SU-DHL-6 (cell line): ENCODE data around the gene VWDE.

ENCODE experiments used
- H2AFZ ChIP-seq: fragments of 200-600 bp; sonication (generic); 2 replicates; pipeline ENCODE4 v1.6.1; 2014; ENCODE audit warnings: low read depth, mild to moderate bottlenecking, moderate library complexity, mixed read lengths, antibody characterized with exemption, low read length; ENCODE audit not compliant: severe bottlenecking
- H3F3A ChIP-seq: fragments of 200-600 bp; shearing (Covaris generic); 2 replicates; pipeline ENCODE4 v1.6.0; 2016; ENCODE audit warnings: antibody characterized with exemption, mild to moderate bottlenecking; ENCODE audit not compliant: insufficient read depth
- H3K27ac ChIP-seq: fragments of 200-600 bp; sonication (generic); 2 replicates; pipeline ENCODE4 v1.5.1; 2016; ENCODE audit warnings: low read depth, mild to moderate bottlenecking, low read length, moderate library complexity, mixed read lengths
- H3K27me3 ChIP-seq: fragments of 200-600 bp; sonication (generic), shearing (Covaris generic); 2 replicates; pipeline ENCODE4 v1.6.0; 2014; ENCODE audit warnings: mild to moderate bottlenecking, low read length
- H3K36me3 ChIP-seq: fragments of 200-600 bp; sonication (generic); 2 replicates; pipeline ENCODE4 v1.6.1; 2014; ENCODE audit warnings: mild to moderate bottlenecking, low read length, mixed read lengths
- H3K4me2 ChIP-seq: fragments of 300-600, 200-600 bp; shearing (Covaris generic), sonication (generic); 2 replicates; pipeline ENCODE4 v1.6.0; 2014; ENCODE audit warnings: low read length, low read depth, mild to moderate bottlenecking; ENCODE audit not compliant: poor library complexity, severe bottlenecking
- H3K4me3 ChIP-seq: fragments of 200-600 bp; sonication (generic); 2 replicates; pipeline ENCODE4 v1.5.1; 2014; ENCODE audit warnings: antibody characterized with exemption, low read length, mild to moderate bottlenecking, mixed read lengths; ENCODE audit not compliant: insufficient read depth, poor library complexity, severe bottlenecking
- H3K79me2 ChIP-seq: fragments of 200-600 bp; sonication (generic); 2 replicates; pipeline ENCODE4 v1.6.1; 2014; ENCODE audit warnings: mild to moderate bottlenecking, low read length, moderate library complexity; ENCODE audit not compliant: insufficient read depth
- H3K9ac ChIP-seq: fragments of 200-600 bp; sonication (generic); 2 replicates; pipeline ENCODE4 v1.7.0; 2014; ENCODE audit warnings: mild to moderate bottlenecking, low read length
- H3K9me2 ChIP-seq: fragments of 200-600 bp; sonication (generic); replicated peaks from 2 replicates; pipeline ENCODE4 v1.6.1; 2014; ENCODE audit warnings: low read length; ENCODE audit not compliant: insufficient read depth
- H3K9me3 ChIP-seq: fragments of 200-600 bp; sonication (generic); 2 replicates; pipeline ENCODE4 v1.6.1; 2014; ENCODE audit warnings: low read length, mixed read lengths; ENCODE audit not compliant: insufficient read depth
- H4K20me1 ChIP-seq: fragments of 200-600 bp; sonication (generic); 2 replicates; pipeline ENCODE4 v1.6.1; 2014; ENCODE audit warnings: low read depth, mild to moderate bottlenecking, antibody characterized with exemption, low read length, moderate library complexity, mixed read lengths
- EZH2phosphoT487 ChIP-seq: fragments of 200-600 bp; sonication (generic), shearing (Covaris generic); conservative IDR thresholded peaks from 2 replicates; pipeline ENCODE4 v1.6.1; 2018; ENCODE audit warnings: mild to moderate bottlenecking, antibody characterized with exemption, low read length, moderate library complexity, mixed read lengths
- TF ChIP-seq, protein P1 (sequence below): fragments of 200-600 bp; sonication (generic); IDR thresholded peaks from one replicate; pipeline ENCODE4 v1.5.1; 2017; ENCODE audit warnings: antibody characterized with exemption, mild to moderate bottlenecking, low read length, moderate library complexity; ENCODE audit not compliant: insufficient read depth, poor library complexity, severe bottlenecking

VWDE gene

DNA sequence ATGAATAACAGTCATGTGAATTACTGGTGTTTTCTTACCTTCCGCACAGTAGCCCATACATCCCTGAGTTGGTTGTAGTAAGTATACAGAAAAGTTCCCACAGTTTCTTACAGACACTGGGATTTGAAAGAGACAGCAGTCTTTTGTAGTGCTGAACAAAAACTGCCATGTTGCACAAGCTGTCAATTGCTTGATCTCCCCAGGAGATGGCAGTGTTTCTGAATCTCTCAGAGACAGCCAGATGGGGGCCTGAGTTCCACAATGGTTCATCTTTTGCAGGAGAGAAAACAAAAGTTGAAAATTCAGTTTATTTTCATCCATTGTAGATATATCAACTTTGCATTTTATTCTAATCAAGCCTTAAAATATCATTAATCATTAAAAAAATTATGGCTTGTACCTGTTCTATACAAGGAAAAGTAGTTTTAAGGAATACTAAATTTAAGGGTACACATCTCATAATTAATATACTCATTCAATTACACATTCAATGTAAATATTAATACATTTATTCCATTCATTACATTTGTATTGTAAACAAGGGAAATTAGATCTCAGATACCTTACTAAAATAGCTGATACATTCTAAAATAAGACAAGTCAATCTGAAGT is 14.5 kb downstream of the VWDE start:
- TF ChIP-seq EZH2phosphoT487, result no peak
- TF ChIP-seq, protein P1, sequence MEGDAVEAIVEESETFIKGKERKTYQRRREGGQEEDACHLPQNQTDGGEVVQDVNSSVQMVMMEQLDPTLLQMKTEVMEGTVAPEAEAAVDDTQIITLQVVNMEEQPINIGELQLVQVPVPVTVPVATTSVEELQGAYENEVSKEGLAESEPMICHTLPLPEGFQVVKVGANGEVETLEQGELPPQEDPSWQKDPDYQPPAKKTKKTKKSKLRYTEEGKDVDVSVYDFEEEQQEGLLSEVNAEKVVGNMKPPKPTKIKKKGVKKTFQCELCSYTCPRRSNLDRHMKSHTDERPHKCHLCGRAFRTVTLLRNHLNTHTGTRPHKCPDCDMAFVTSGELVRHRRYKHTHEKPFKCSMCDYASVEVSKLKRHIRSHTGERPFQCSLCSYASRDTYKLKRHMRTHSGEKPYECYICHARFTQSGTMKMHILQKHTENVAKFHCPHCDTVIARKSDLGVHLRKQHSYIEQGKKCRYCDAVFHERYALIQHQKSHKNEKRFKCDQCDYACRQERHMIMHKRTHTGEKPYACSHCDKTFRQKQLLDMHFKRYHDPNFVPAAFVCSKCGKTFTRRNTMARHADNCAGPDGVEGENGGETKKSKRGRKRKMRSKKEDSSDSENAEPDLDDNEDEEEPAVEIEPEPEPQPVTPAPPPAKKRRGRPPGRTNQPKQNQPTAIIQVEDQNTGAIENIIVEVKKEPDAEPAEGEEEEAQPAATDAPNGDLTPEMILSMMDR, result peak; percentile 79
- Histone ChIP-seq H3K27me3 (no peaks in the 10 kb centered on the region), H3K9me2 (no peaks in the 10 kb centered on the region), H3K9ac (no peak overlapping the region), H3K79me2 (no peaks in the 10 kb centered on the region), H4K20me1 (no peaks in the 10 kb centered on the region; the same call in 1 of the 2 replicates), H3K27ac (no peak overlapping the region), H3F3A (no peaks in the 10 kb centered on the region), H2AFZ (no peak overlapping the region), H3K4me3 (no peak overlapping the region), H3K9me3 (no peaks in the 10 kb centered on the region), H3K4me2 (no peak overlapping the region), H3K36me3 (no peaks in the 10 kb centered on the region)

DNA sequence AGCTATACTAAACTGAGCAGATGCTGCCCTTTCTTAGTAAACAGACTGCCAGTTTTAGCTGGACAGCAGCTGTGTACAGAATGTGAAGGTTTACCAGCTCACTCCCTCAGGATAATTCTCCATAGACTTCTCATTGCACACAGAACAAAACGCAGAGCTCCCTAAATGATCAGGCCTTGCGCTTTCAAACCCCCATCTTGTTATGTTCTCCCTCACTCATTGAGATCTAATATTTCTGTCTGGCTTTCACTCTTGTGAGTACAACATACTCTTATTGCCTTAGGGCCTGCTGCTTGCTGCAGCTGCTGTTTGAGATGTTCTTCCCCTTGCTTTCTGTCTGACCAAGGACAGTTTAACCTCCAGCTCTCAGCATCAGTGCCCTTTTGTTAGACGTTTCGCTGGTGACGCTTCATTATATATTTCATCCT is 17.3 kb downstream of the VWDE start:
- Histone ChIP-seq H3K36me3 (no peaks in the 10 kb centered on the region), H3K27me3 (no peaks in the 10 kb centered on the region), H3K9me2 (no peaks in the 10 kb centered on the region), H4K20me1 (no peaks in the 10 kb centered on the region), H3F3A (no peaks in the 10 kb centered on the region), H3K27ac (no peak overlapping the region), H3K4me2 (no peak overlapping the region), H3K9me3 (no peaks in the 10 kb centered on the region), H3K9ac (no peak overlapping the region), H2AFZ (no peak overlapping the region), H3K4me3 (no peak overlapping the region), H3K79me2 (no peaks in the 10 kb centered on the region)
- no peak for TF ChIP-seq EZH2phosphoT487
- TF ChIP-seq, protein P1, result no peak

DNA sequence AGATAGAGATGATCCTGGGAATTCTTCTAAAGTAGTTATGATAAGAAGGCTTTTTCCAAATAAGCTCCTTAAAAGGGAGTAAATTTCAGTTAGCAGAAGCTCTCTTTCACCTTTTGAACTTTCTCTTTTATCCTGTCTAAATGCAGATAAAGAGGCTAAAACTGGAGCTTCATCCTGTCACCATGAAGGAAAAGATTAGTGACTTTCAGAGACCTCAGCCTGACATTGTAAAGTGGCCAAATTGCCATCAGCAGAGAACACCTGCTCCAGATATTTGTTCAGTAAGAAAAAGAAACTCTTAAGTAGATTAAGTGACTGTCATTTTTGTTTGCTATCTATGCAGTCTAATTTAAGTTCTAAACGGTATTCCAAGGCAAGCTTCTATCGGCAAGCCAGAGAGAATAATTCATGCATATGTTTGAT is 18.3 kb downstream of the VWDE start:
- no peaks in the 10 kb centered on the region for H3K36me3 ChIP-seq

More for the DNA sequence above, 18.3 kb downstream of the VWDE start:
- no peak for TF ChIP-seq EZH2phosphoT487
- TF ChIP-seq, protein P1, result no peak
- Histone ChIP-seq H3K4me2 (no peak overlapping the region), H3K9ac (no peak overlapping the region), H3K79me2 (no peaks in the 10 kb centered on the region), H4K20me1 (no peaks in the 10 kb centered on the region), H2AFZ (no peak overlapping the region), H3K9me3 (no peaks in the 10 kb centered on the region), H3F3A (no peaks in the 10 kb centered on the region), H3K4me3 (no peak overlapping the region), H3K27ac (no peak overlapping the region), H3K9me2 (no peaks in the 10 kb centered on the region), H3K27me3 (no peaks in the 10 kb centered on the region)
